Measurements from ENCODE around the gene ZNF70.
A peak's percentile ranks its signal among the peaks of the same experiment; 100 is the strongest.

ZNF70 gene

DNA sequence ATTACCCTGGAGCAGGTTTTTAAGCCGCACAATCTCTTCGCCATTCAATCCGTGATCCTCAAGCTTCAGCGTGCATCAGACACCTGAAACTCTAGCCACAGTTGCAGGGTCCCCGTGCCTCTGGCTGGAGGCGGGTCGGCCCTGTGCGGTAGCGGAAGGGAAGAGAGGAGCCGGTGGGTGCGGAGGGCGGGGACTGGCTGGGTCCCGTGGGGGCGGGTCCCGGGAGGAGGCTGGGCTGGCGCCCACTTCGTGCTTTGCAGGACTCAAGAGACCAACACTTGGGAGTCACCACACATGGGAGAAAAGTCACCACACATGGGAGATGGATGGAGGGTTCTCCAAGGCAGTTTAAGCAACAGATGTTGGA is 12.7 kb upstream of the ZNF70 start:
- Histone ChIP-seq H3K9me2 (ENCODE audit: low read depth, low read length) (no peaks in the 10 kb centered on the region), H3K9me3 (ENCODE audit: low read length) (no peaks in the 10 kb centered on the region), H3K4me2 (ENCODE audit: low read length) (peak overlapping the region; percentile 79), H3F3A (ENCODE audit: insufficient read depth, low read length) (peaks cover 3% of the 10 kb centered on the region; the same call in 1 of the 2 replicates), H3K4me3 (ENCODE audit: low read depth, low read length, poor library complexity, severe bottlenecking) (peak overlapping the region; percentile 82), H3K4me1 (ENCODE audit: insufficient read depth, low read length, severe bottlenecking) (peaks cover 51% of the 10 kb centered on the region), H3K9ac (ENCODE audit: low read length) (peak overlapping the region; percentile 13; the same call in 1 of the 2 replicates), H3K27ac (ENCODE audit: low read depth, low read length, poor library complexity, severe bottlenecking) (peak overlapping the region; percentile 57), H3K27me3 (ENCODE audit: insufficient read depth, low read length) (no peaks in the 10 kb centered on the region), H3K36me3 (ENCODE audit: insufficient read depth, low read length) (peaks cover 39% of the 10 kb centered on the region), H4K20me1 (ENCODE audit: insufficient read depth, low read length) (no peaks in the 10 kb centered on the region), H2AFZ (ENCODE audit: low read length) (no peak overlapping the region), H3K79me2 (ENCODE audit: insufficient read depth, low read length) (peaks cover 3% of the 10 kb centered on the region; the same call in 1 of the 2 replicates)
- TF ChIP-seq, protein P1, sequence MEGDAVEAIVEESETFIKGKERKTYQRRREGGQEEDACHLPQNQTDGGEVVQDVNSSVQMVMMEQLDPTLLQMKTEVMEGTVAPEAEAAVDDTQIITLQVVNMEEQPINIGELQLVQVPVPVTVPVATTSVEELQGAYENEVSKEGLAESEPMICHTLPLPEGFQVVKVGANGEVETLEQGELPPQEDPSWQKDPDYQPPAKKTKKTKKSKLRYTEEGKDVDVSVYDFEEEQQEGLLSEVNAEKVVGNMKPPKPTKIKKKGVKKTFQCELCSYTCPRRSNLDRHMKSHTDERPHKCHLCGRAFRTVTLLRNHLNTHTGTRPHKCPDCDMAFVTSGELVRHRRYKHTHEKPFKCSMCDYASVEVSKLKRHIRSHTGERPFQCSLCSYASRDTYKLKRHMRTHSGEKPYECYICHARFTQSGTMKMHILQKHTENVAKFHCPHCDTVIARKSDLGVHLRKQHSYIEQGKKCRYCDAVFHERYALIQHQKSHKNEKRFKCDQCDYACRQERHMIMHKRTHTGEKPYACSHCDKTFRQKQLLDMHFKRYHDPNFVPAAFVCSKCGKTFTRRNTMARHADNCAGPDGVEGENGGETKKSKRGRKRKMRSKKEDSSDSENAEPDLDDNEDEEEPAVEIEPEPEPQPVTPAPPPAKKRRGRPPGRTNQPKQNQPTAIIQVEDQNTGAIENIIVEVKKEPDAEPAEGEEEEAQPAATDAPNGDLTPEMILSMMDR (IDR thresholded peaks at IDR 0.05; ENCODE audit: low read length): no peak
- no peak for TF ChIP-seq EZH2 (IDR thresholded peaks at IDR 0.05; ENCODE audit: borderline replicate concordance, low read length)

DNA sequence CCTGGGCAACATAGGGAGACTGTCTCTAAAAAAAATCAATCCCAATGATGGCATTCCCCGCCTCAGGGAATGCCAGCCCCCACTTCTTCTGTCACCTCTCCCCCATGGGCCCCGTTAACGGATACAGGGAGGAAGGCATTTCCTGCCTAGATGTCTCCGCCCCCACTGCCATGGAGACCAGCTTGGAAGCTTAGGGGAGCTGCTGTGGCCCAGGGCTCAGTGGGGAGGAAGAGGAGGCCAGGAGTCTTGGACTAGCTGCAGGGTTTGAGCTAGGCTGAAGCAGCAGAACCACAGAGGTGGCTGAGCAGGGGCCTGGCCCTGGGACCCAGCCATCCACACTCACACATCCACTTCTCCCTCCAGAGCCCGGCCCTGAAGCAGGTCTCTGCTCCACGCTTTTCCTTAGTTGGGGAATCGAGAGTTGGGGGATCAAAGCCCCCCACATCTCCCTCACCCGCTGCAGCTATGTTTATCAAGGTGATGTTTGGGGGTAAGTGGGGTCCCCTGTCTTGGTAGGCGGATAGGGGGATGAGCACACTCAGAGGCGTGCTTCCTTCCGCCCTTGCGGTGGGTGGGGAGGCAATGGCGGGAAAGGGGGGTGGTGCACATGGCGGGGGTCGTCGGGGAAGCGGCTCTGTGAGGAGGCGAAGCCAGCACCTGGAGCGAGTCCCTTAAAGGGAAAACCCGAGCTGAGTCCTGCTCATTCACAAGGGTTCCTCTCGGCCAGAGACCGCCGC is 12.1 kb upstream of the ZNF70 start, which contains the start of gene C22orf15:
Gene C22orf15 (plus strand): TSS at position 149 of the 737 bp plus-strand sequence. CDS start 317 bp downstream, at position 466.
- peaks cover 3% of the 10 kb centered on the region; the same call in 1 of the 2 replicates for H3K79me2 ChIP-seq (ENCODE audit: insufficient read depth, low read length)
- peak within 1 kb of the TSS; percentile 79 for H3K4me2 ChIP-seq (ENCODE audit: low read length)
- H3K27ac ChIP-seq (ENCODE audit: low read depth, low read length, poor library complexity, severe bottlenecking): peak within 1 kb of the TSS; percentile 57
- H3F3A ChIP-seq (ENCODE audit: insufficient read depth, low read length): peaks cover 3% of the 10 kb centered on the region; the same call in 1 of the 2 replicates
- H3K4me1 ChIP-seq (ENCODE audit: insufficient read depth, low read length, severe bottlenecking): peaks cover 46% of the 10 kb centered on the region
- H3K9ac ChIP-seq (ENCODE audit: low read length): peak within 1 kb of the TSS; percentile 13; the same call in 1 of the 2 replicates
- no peak for TF ChIP-seq EZH2 (IDR thresholded peaks at IDR 0.05; ENCODE audit: borderline replicate concordance, low read length)
- TF ChIP-seq, protein P1 (IDR thresholded peaks at IDR 0.05; ENCODE audit: low read length): no peak
- H3K9me3 ChIP-seq (ENCODE audit: low read length): no peaks in the 10 kb centered on the region
- no peaks in the 10 kb centered on the region for H3K9me2 ChIP-seq (ENCODE audit: low read depth, low read length)
- no peak within 1 kb of the TSS for H2AFZ ChIP-seq (ENCODE audit: low read length)
- H4K20me1 ChIP-seq (ENCODE audit: insufficient read depth, low read length): no peaks in the 10 kb centered on the region
- peaks cover 39% of the 10 kb centered on the region for H3K36me3 ChIP-seq (ENCODE audit: insufficient read depth, low read length)
- peak within 1 kb of the TSS; percentile 82 for H3K4me3 ChIP-seq (ENCODE audit: low read depth, low read length, poor library complexity, severe bottlenecking)
- no peaks in the 10 kb centered on the region for H3K27me3 ChIP-seq (ENCODE audit: insufficient read depth, low read length)

DNA sequence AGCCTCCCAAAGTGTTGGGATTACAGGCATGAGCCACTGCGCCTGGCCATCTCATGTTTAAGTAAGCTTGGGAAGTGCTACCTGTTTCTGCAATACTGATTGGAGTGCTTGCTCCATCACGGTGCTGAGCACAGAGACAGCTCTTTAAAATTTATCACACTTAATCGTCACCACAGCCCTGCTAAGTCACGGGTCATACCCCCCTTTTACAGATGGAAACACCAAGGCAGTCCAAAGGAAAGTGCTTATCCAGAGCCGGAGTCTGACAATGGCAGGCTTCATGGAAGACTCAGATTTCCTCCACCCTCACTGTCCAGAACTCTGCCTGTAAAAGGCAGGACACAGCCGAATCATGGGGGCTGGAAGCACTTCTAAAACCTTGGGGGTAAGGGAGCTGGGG is 9.1 kb upstream of the ZNF70 start:
- Histone ChIP-seq H3K4me1 (ENCODE audit: insufficient read depth, low read length, severe bottlenecking) (peaks cover 42% of the 10 kb centered on the region), H3K79me2 (ENCODE audit: insufficient read depth, low read length) (no peaks in the 10 kb centered on the region)

More for the DNA sequence above, 9.1 kb upstream of the ZNF70 start:
- Histone ChIP-seq H3K9me3 (ENCODE audit: low read length) (no peaks in the 10 kb centered on the region), H3K9ac (ENCODE audit: low read length) (no peak overlapping the region), H4K20me1 (ENCODE audit: insufficient read depth, low read length) (no peaks in the 10 kb centered on the region), H2AFZ (ENCODE audit: low read length) (no peak overlapping the region), H3K4me3 (ENCODE audit: low read depth, low read length, poor library complexity, severe bottlenecking) (no peak overlapping the region), H3F3A (ENCODE audit: insufficient read depth, low read length) (peaks cover 7% of the 10 kb centered on the region), H3K27me3 (ENCODE audit: insufficient read depth, low read length) (no peaks in the 10 kb centered on the region), H3K36me3 (ENCODE audit: insufficient read depth, low read length) (peaks cover 24% of the 10 kb centered on the region), H3K27ac (ENCODE audit: low read depth, low read length, poor library complexity, severe bottlenecking) (no peak overlapping the region), H3K4me2 (ENCODE audit: low read length) (no peak overlapping the region), H3K9me2 (ENCODE audit: low read depth, low read length) (no peaks in the 10 kb centered on the region)
- TF ChIP-seq, protein P1 (IDR thresholded peaks at IDR 0.05; ENCODE audit: low read length): no peak
- no peak for TF ChIP-seq EZH2 (IDR thresholded peaks at IDR 0.05; ENCODE audit: borderline replicate concordance, low read length)
